Vagina (tissue), 2 donors: ENCODE results near the gene CAMKK1.

Source experiments
- POLR2A ChIP-seq, 2 donors: fragments of 450-650 bp; IDR thresholded peaks; one replicate each; pipeline ENCODE4 v1.6.1; 2017; ENCODE audit warnings: antibody characterized with exemption in 2 of 2, mild to moderate bottlenecking in 2 of 2, moderate library complexity in 2 of 2
- POLR2AphosphoS5 ChIP-seq, 2 donors: sonication (generic); formaldehyde crosslinking; IDR thresholded peaks; one replicate each; pipeline ENCODE4 v1.9.0; 2017; ENCODE audit warnings: antibody characterized with exemption in 2 of 2, mild to moderate bottlenecking in 2 of 2, low read depth in 1 of 2; ENCODE audit not compliant: insufficient read depth in 1 of 2
- TF ChIP-seq, protein P1 (sequence below), 3 experiments: fragments of 450-650 bp in 2 of 3; fragments of 200-600 bp in 1 of 3; sonication (generic) in 1 of 3; IDR thresholded peaks; one replicate each; pipeline ENCODE4 v1.5.1; 2017 to 2019; ENCODE audit warnings: antibody characterized with exemption in 3 of 3, mild to moderate bottlenecking in 2 of 3, moderate library complexity in 2 of 3

DNA sequence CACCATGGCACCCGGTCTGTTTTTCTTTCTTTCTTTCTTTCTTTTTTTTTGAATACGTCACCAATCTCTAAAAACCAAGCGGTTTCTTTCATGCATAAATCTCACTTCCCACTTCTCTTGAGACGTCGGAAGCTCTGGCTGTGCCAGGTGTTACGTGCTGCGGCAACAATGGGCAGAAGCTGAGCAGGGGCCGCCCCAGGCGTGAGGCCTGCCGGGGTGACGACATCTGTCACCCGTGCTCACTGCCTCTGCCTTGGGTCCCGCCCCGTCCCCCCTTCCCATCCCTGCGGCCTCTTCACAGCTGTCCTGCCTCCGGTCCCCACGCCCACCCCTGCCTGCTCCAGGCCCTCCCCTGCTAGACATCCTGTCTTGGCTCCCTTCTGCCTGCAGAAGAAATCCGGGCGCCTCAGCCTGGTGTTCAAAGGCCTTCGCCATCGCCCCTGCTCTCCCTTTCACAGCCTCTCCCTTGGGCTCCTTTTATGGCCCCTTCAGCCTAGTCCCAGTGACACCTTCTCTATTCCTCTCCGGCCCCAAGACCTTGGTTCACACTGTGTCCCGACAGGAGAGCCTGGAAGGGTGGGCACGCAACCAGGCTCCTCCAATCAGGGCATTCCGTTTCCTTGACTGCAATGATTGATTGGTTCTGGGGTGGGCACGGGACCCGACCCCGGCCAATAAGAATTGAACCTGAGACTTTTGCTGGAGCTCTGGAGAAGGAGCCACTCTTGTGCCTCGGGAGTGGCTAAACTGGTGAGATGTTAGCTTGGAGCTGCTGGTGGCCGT, 18.6 kb upstream of the CAMKK1 start:
- TF ChIP-seq, protein P1, sequence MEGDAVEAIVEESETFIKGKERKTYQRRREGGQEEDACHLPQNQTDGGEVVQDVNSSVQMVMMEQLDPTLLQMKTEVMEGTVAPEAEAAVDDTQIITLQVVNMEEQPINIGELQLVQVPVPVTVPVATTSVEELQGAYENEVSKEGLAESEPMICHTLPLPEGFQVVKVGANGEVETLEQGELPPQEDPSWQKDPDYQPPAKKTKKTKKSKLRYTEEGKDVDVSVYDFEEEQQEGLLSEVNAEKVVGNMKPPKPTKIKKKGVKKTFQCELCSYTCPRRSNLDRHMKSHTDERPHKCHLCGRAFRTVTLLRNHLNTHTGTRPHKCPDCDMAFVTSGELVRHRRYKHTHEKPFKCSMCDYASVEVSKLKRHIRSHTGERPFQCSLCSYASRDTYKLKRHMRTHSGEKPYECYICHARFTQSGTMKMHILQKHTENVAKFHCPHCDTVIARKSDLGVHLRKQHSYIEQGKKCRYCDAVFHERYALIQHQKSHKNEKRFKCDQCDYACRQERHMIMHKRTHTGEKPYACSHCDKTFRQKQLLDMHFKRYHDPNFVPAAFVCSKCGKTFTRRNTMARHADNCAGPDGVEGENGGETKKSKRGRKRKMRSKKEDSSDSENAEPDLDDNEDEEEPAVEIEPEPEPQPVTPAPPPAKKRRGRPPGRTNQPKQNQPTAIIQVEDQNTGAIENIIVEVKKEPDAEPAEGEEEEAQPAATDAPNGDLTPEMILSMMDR (IDR thresholded peaks at IDR 0.05): no peak
- TF ChIP-seq POLR2A (IDR thresholded peaks at IDR 0.05) (no peak), POLR2AphosphoS5 (IDR thresholded peaks at IDR 0.05; ENCODE audit: insufficient read depth in 1 of 2, low read depth in 1 of 2) (no peak)
